Right ventricle myocardium superior (tissue), 1 donor: ENCODE measurements around the gene PRKN. TPM values are rescaled to one million over a fixed set of nuclear protein-coding genes. Genes with fewer than 3 reads are reported as not detected.
"Not testable (repeated sequence)": the region's sequence is repeated elsewhere in the genome, so short reads cannot be mapped to it uniquely, and the experiment has no call there.

Source experiments
- ATAC-seq: fragments of 200-7000 bp; cut with Tn5 transposase; one replicate; pipeline ENCODE4 v1.9.1; 2020; ENCODE audit warnings: mild to moderate bottlenecking; ENCODE audit not compliant: poor library complexity
- DNase-seq: peaks from one replicate; pipeline ENCODE4 v3.0.0-alpha.2; 2020
- intact Hi-C: fragments of 100-400 bp; cut with DNase I; formaldehyde crosslinking; loops from one replicate; pipeline ENCODE4 v1.11.2; 2022
- total RNA-seq: library from RNA; stranded (reverse); fragmentation: NEBNext Ultra II Directional; extraction: Animal tissue kit (Norgen Biotek cat#: 25700); gene quantifications from one replicate; pipeline ENCODE4 v1.2.1, GENCODE V29; 2021
- donor health status: DM: no; HTN: yes; CAD: no; lungs with severe emphysema.

Gene PRKN
- total RNA-seq, 1 donor from 2014 or later, result 20.6 TPM

DNA sequence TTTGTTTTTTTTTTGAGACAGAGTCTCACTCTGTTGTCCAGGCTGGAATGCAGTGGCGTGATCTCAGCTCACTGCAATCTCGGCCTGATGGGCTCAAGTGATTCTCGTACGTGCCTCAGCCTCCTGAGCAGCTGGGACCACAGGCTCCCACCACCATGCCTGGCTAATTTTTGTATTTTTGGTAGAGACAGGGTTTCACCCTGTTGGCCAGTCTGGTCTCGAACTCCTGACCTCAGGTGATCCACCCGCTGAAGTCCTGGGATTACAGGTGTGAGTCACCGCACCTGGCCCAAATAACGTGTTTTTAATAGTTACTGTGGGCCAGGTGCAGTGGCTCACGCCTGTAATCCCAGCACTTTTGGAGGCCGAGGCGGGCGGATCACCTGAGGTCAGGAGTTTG lies 876.1 kb downstream of the PRKN start:
- ATAC-seq, DNase-seq, intact Hi-C loops: not testable (repeated sequence)

DNA sequence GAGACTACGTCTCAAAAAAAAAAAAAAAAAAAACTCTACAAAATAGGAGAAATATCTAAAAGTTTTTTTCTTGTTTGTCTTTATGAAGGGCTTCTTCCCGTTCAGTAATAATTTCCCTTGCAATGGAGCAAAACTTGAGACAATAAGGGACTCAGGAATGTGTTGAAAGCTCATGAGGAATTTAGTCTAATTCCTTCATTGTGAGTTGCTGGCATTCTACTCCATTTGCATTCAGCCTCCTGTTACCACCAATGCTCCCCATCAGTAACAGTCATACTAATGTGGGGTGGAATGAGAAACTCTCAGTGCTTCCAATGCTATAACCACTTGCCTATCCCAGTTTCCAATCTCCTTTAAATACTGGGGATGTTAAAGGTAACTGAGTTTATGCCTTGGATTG lies 877.0 kb downstream of the PRKN start:
- no peak for DNase-seq
- intact Hi-C loops, result no loop called here
- no peak for ATAC-seq

DNA sequence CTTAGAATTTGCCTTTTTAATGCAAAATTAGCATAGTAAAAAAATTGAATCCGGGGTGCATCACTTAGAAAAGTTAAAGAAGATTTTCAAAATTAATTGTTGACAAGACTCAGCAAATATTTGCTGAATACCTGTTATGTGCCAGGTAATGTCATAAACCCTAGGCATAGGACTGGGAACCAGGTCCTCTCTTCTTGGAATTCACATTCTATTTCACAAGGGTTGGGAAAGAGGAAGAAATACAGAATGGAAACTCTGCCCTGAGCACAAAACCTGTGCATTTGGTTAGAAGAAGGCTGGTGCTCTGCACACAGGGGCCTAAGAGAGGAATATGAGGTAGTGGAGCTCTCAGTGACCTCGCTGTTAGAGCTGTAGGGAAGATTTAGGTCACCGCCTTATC lies 879.9 kb downstream of the PRKN start:
- ATAC-seq, result no peak
- no peak for DNase-seq
- intact Hi-C loops, result no loop called here

DNA sequence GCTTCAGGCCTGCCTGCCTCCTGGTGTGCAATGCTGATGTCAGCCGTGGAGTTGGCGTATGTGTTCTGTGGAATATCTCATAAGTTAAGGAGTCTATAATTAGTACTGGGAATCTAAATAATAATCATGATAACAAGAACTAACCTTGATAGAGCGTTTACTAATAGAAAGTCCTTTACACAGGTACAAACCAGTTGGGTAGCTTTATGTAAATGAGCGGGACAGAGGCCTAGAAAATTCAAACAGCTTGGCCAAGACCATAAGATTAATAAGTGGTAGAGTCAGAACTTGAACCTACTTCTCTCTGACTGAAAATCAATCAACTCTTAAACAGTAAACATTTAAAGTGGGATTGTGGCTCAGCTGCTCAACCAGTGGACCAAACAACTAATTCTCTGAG lies 882.8 kb downstream of the PRKN start:
- intact Hi-C loops, result no loop called here
- no peak for DNase-seq
- ATAC-seq, result no peak

DNA sequence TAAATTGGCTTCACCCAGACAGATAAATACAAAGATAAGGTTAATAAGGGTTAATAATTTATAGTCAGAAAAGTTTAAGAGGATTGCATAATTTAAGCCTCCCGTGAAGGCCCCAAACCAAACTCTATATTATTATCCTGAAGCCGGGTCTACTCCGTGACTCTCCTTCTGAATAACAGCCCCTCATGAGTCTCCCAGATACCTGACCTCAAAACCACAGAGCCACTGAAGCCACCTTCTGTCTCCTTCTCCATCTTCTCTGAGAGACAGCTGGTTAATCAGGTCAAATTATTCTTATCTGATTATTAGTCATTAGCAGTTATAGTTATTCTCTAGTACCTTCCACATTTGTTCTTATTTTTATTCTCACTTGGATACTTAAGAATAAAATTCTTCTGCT lies 884.5 kb downstream of the PRKN start:
- intact Hi-C loops, result no loop called here
- ATAC-seq (no peak), DNase-seq (no peak)

DNA sequence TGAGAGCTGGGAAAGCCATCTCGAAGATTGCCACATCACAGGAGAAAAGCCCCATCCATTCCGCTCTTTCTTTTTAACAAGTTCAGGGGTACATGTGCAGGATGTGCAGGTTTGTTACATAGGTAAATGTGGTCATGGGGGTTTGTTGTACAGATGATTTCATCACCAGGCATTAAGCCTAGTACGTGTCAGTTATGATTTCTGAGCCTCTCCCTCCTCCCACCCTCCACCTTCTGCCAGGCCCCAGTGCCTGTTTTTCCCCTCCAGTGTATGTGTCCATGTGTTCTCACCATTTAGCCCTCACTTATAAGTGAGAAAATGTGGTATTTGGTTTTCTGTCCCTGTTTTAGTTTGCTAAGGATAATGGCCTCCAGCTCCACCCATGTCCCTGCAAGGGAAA lies 887.2 kb downstream of the PRKN start:
- ATAC-seq (no peak), DNase-seq (no peak)
- intact Hi-C loops, result no loop called here

DNA sequence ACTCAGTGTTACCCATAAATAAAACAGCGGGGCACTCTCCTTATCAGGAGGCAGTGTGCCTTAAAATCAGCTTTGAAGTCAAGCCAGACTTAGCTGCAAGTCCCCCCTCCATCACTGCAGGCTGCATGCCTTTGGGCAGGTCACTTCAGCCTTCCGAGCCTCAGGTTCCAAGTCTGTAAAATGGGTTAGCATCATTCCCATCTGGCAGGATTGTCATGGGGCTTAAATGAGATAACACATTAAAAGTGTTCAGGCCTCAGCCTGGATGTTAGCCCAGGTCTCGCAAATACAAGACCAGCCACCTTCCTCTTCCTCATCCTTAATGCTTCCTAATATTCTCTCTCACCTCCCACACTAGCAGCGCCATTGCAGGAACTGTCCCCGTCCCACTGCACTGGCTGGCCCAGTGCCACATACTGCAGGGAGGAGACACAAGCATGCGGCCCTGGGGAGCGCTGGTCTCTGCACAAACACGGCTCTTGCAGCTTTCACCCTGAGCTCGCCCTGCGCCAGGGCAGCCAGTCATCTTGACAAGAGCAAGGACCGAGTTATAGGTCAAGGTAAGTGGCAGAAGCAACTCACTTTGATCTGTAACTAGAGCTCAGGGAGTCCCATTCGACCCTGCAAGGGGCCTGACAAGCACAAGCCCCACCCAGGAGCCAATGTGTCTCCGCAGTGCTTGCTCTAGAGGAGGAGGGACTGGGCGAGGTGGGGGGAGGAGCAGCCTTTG lies 889.1 kb downstream of the PRKN start:
- DNase-seq (peak; percentile 47), ATAC-seq (no peak)
- intact Hi-C loops, result no loop called here

DNA sequence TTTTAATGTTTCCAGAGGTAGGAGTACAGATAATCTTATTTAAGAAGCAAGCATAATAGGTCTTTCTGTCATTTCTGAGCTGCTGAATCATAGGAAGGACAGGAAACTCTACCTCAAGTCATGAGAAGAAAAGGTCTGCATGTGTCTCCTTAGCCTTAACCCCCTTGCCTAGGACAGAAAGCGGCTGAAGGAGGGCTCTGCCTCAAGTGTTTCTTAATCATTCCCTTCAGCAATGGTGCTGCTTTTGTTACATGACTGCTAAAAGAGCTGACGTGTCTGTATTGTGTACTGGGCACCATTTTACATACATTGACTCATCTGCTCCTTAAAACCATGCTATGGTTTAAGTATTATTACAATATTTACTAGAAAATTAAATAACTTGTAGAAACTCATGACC lies 889.7 kb downstream of the PRKN start:
- intact Hi-C loops, result no loop called here
- no peak for ATAC-seq
- no peak for DNase-seq

DNA sequence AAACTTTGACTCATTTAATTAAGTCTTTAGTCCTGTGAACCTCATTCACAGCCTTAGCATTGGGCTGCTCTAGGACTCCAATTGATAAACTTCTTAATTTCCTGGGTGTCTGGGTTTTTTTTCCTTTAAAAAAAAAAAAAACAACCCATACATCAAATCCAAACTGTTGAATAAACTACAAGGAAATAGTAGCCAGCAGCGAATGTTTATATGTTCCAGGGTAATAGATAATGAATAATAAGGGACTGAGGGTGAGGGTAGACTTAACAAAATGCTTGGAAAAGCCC lies 890.2 kb downstream of the PRKN start:
- no peak for ATAC-seq
- intact Hi-C loops, result no loop called here
- no peak for DNase-seq

DNA sequence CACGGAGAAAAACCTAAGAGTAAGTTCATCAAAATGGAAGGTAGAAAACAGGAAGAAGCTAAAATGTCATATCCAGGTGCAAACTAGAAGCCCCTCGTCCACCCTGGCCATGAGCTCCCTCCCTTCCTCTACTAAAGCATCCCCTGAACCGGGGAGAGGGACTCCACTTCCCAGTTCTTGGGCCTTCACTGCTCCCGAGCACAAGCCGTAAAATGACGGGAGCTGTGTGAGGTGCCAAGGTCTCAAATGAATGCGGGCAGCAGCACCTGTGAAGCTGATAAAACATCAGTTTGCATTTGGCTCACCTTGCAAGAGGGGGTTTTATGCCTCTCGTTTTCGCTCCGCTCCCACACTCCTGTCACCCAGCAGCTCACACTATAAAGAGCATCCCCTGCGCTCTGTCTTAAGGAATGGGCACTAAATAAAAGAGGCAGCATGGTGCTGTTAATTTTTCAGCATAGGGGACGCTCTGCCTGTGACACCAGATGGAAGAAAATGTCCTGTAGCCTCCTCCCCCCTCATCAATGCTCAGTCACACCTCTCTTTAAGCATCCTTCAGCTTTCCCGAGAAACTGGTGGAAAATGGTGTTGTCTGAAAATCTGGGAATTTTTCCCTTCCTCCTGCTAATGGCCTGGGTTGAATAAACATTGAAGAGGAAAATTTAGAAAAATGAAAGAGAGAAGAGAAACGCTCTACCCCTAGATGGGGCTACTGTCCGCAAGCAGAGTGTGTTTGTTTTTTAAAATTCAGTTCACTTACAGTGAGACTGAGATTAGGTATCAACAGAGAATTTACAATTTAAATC lies 890.7 kb downstream of the PRKN start:
- DNase-seq, result no peak
- intact Hi-C loops, result no loop called here
- no peak for ATAC-seq

DNA sequence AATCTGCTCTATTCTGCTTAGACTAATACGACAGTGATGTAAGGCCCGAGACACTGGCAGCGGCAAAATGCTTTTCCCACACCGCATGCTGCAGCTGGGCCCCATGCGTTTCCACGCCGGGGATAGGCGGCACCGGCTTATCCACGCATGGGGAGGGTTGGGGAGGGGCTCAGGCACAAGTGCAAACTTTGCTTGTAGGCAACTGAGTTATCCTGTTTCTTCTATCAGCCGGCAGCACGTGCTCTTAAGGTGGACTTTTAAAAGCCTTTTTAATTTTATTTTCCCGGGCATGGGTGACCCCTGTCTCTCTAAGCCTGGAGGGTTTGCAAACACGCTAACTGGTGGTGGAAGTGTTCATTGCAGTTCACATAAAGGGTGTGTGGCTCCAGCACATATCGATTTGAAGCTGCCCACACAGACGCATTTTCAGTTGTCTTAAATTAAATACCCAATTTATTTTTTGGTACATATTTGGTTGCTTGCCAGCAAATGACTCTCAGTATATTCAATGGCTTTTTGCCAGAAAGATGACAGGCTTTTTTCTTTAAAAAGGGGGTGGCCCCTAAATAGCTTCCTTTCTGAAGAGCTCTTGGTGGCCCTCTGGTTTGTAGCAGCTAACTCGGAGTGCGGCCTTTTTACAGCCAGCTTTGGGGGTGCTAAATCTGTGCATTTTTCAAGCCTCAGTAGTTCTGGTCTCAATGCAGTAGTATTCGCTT lies 891.9 kb downstream of the PRKN start:
- intact Hi-C loops, result no loop called here
- ATAC-seq (no peak), DNase-seq (no peak)

DNA sequence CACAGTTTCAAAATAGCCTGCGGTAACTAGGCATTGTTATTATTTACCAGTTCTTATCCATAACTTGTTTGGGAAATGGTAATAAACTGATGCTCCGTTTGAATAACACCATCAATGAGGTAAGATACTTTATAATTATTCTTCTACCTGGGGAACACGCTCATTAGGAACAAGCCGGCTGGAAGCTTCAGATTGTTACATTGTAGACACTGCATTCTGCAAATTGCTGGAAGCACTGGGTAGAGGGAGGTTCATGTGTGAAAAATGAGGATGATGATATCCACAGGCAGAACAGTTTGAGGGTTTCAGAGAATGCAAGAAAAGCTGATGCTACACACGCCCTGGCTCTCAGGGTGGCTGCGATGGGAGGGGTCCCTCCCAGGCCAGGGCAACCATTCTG lies 893.1 kb downstream of the PRKN start:
- ATAC-seq (no peak), DNase-seq (no peak)
- intact Hi-C loops, result no loop called here

DNA sequence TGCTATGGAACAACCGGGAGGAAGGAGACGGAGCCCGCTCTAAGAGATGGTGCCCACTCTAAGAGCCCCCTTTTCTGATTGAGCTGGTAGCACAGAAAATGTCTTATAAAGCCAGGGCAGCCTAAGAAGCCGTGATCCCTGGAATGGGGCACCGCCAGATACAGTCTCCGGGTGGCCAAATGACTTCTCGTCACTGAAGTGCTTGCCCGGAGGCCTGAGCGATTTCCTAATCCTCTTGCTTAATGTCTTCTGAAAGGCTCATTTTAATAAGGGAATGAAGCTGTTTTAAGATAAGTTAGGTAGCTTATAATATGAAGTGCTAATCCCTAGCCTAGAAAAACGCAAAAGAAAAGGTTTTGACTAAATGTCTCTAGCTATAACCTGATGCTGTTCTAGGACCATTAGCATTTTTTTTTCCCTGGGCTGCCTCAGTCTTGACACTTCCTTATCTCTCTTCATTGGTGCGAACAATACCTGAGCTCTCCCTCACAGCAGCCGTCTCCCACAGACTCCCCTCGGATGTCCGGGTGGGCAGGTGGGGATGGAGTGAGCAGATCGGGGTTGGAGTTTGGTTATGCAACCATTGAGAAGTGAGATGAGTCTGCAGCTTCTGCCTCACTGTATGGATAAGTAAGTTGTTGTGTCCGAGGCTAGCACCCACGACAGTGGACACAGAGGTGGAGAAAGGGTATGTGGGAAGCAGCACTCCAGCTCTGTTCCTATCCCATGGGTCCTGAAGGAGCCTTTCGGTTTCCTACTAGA lies 894.3 kb downstream of the PRKN start:
- no peak for DNase-seq
- no peak for ATAC-seq
- intact Hi-C loops, result no loop called here

DNA sequence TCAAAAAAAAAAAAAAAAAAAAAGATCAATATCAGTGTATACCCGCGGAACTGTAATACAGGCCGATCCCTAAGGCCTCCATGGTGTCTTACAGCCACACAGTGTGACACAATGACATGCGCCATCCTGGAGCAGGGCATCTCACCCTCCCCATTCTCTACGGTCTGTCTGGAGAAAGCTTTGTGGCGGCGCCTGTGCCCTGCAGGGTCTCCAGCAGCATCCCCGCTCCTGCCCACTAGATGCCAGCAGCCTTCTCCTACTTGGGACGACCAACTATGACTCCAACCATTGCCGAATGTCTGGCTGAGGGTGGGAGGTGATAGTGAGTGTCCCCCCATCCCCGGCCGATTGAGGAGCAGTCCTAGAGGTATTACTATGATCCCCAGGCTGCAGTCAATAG lies 894.9 kb downstream of the PRKN start:
- ATAC-seq, result no peak
- intact Hi-C loops, result no loop called here
- no peak for DNase-seq

DNA sequence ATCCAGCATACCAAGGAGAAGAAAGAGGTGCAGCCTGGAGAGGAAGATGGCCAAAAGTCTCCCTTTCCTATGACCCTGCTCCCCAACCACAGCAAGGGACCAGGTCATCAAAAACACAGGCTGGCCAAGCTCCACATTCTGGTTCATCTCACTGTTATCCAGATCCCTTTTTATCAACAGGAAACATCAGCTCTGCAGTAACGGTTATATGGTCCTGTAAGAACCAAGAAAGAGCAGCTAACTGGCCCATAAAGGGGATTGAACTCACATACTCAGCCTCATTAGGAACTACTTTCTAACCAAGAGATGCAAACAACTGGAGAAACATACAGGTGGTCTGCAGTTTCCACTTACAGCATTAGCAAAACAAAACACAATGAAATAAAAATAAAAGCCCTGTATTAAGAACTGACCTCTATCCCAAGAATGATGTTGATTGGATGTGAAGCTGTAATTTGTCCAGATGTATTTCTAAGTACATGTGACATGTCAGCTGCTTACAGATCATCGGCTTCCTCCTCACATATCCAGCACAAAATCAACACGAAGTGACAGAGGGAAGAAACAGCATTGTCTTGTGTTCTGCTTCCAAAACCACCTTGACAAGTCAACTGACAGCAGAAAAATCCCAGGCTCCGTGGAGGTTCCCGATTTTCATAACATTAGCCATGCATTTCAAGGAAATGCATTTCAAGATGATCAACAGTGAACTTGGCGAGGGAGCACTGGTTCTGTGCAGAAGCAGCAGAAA lies 896.5 kb downstream of the PRKN start:
- ATAC-seq, result no peak

DNA sequence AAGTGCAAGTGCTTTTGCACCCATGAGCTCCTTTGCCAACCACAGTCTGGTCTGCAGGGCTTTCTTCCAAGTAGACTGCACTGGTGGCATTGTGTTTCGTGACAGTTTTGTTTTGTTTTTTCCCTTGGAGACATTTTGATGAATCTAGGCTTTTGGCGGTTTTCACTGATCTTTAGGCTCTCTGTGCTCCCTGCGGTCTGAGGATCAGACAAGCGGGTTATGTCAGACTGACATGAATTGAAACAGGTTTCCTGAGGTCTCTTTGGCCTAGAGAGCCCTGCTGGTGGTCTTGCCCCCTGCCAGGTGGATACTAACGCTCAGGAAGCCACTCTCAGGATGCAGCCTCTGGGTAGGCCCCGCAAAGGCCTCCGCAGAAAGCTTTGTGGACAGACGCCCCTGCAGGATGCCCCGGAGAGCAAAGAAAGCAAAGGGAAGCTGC lies 898.3 kb downstream of the PRKN start:
- intact Hi-C loops, result no loop called here
- no peak for ATAC-seq

More for the DNA sequence above, 896.5 kb downstream of the PRKN start:
- DNase-seq, result no peak
- intact Hi-C loops, result no loop called here

DNA sequence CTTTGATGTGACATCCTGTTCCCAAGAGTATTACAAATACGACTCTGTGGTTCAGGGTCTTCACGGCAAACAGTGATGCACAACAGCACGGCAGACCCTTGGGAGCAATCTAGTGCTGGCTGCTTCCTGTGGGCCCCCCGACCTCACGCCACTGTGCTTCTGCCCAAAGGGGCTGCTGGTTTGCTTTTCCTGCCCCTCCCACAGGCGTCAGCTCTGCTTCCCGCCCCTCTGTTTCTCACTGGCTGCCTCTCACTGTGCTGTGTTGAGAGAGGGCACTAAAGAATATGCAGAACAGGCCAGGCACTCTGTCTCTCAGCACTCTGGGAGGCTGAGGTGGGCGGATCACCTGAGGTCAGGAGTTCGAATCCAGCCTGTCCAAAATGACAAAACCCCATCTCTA lies 899.2 kb downstream of the PRKN start:
- intact Hi-C loops, result no loop called here

More for the DNA sequence above, 898.3 kb downstream of the PRKN start:
- no peak for DNase-seq

DNA sequence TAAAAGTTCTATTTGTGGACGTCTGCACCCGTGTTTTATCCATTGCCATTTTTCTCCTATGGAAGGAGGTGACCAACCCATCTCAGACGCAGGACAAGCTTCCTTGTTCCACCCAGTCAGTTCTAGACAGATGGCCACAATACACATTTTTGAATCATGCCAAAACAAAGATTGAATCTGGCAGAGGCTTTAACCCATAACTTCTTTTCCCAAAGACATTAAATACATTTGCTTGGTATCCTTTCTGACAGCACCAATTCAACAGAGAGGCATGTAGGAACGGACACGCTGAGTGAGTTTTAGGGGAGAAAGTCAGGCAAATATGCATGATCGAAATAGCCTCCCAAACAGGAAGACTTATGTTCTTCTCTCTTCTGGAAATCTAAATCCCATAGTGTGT lies 901.1 kb downstream of the PRKN start:
- intact Hi-C loops, result no loop called here
- ATAC-seq (no peak), DNase-seq (no peak)

More for the DNA sequence above, 899.2 kb downstream of the PRKN start:
- no peak for DNase-seq
- no peak for ATAC-seq
